ENCODE data around the gene CEP170. TPM values are rescaled to one million over a fixed set of nuclear protein-coding genes. Genes with fewer than 3 reads are reported as not detected.

Gene CEP170
- total RNA-seq, 1 donor from 2014 or later: 503 TPM

DNA sequence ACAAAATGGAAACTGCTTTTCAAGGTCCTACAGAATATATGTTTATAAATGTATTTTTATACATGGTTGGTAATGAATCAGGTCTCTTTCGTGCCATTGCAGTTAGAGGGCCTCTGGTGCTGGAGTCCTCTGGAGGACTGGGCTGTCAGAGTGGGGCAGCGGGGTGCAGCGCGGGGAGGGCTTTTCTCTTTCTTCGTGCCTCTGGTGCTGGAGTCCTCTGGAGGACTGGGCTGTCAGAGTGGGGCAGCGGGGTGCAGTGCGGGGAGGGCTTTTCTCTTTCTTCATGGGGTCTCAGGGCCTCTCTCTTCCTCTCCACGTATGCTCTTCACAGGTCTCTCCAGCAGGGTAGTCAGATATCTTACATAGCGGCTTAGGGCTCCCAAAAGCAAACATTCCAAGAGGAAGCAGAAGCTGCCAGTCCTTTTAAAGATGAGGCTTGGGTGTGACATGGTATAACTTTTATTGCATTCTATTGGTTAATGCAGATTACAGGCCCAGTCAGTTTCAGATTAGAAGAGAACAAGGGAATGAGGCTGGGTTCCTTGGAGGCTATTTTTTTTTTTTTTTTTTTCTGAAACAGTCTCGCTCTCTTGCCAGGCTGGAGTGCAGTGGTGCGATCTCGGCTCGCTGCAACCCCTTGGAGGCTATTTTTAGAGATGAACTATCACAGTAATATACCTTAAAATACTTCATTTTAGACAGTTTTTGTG is 13.8 kb upstream of the CEP170 start:
- DNase-seq (ENCODE audit: low spot score in 2 of 2): no peak

GRCh38 chr1:243267914-243268653 is 13.0 kb upstream of the CEP170 start:
- DNase-seq (ENCODE audit: low spot score in 2 of 2) (no peak), FAIRE-seq (no peak)

More for the DNA sequence above, 13.8 kb upstream of the CEP170 start:
- FAIRE-seq: no peak

- FAIRE-seq: no peak
Observed at GRCh38 chr1:243267471-243267880, 12.4 kb upstream of the CEP170 start.

DNA sequence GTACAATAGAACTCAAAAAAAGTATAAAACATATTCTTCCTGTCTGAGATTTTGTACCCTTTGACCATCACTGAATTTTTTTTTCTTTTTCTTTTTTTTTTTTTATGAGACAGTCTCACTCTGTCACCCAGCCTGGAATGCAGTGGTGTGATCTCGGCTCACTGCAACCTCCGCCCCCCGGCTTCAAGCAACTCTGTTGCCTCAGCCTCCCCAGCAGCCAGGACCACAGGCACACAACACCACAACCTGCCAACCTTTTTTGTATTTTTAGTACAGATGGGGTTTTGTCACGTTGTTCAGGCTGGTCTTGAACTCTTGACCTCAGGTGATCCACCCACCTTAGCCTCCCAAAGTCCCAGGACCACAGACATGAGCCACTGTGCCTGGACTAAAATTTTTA is 11.2 kb upstream of the CEP170 start:
- no peak for FAIRE-seq
- no peak for DNase-seq (ENCODE audit: low spot score in 2 of 2)

More at GRCh38 chr1:243267471-243267880, 12.4 kb upstream of the CEP170 start:
- DNase-seq (ENCODE audit: low spot score in 2 of 2): no peak

DNA sequence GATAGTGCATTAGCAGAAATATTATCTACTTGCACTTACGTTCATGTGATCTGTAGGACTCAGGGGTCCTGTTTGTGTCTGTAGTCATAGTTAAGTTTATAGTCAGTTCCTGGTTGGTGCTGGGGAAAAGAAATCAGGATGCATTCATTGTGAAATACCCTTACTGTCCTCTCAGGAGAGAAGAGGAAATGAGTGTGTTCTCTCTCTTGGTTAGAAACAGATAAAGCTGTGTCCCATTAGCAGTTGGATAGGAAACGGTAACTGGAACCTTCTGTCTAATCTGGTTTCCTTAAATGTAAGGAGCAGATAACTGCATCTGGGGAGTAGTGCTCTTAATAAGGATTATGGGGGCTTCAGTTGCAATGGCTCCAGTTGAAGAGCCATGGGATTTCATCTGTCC is 9.6 kb upstream of the CEP170 start:
- no peak for DNase-seq (ENCODE audit: low spot score in 2 of 2)
- no peak for FAIRE-seq

GRCh38 chr1:243261390-243261789 is 6.3 kb upstream of the CEP170 start:
- DNase-seq (ENCODE audit: low spot score in 2 of 2) (no peak), FAIRE-seq (no peak)

- no peak for FAIRE-seq
- DNase-seq (ENCODE audit: low spot score in 2 of 2): no peak
Observed at GRCh38 chr1:243260221-243260880, 5.3 kb upstream of the CEP170 start.

DNA sequence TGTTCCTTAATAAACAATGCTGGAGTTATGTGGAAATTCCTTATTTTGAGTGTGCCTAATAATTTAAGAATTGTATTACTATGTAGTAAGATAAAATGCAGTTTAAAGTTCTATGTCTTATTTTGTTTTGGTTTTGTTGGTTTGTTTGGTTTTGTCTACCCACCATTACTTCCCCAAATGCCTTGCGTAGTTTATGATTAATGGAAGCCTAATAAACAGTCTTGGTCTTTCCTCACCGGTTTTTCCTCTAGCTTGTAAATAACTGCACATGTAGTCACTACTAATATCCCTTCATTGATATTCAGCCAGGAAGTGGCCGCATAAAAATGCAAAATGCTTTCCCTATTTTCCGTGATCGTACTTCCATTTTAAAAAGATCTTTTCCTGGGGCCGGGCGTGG is 3.6 kb upstream of the CEP170 start:
- FAIRE-seq (no peak), DNase-seq (ENCODE audit: low spot score in 2 of 2) (no peak)

DNA sequence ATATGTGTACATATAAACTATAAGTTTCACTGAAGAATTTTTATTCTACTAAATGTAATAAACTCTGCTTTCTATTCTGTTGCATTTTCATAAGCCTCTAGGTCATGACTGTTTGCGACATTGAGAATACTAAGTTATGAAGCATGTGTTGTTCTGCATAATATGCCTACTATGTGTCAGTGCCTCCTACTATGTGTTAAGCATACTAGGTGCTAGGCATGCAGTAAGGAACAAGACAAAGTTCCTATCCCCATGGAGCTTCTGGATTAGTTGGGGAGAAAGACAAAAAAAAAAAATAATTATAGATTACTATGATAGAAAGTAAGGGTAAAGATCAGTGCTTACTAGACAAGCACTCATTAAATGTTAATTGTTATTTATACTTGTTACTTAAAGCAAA is 2.1 kb upstream of the CEP170 start:
- DNase-seq (ENCODE audit: low spot score in 2 of 2) (no peak), FAIRE-seq (no peak)

- FAIRE-seq (no peak), DNase-seq (ENCODE audit: low spot score in 2 of 2) (no peak)
Observed at GRCh38 chr1:243256590-243256989, 1.5 kb upstream of the CEP170 start.

DNA sequence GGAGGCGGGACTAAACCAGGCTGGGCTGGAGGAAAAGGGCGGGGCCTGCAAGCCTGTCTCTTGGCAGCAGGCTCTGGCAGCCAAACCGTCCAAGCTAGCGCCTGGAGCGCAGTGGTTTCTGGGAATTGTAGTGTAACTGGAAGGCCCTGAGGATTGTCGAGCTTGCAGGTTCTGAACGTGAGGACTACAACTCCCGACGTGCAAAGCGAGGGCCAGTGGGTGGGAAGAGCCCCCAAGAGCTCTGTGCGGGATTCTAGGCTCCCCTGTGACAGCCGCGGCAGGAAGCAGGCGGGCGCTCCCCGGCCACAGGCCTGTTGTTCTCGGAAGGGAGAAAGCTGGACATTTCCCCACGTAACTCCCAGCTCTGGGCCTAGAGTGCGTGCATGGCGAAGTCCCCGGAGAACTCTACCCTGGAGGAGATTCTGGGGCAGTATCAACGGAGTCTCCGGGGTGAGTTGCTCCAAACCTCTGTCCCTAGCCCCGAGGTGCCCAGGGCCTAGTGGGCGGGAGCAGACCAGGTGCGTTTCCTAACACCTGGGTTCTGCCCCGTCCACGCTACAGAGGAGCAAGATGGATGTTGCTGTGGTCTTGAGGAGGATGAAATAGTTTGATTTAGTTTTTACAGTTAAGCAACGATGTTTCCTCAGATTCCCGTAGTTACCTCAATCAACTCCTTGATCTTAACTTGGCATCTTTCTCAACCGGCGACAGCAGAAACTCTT is 871 bp upstream of the CEP170 start, which contains the start of gene SDCCAG8:
Gene SDCCAG8, plus strand, starts transcription at position 251 of the 722 bp plus-strand sequence. Its CDS starts 133 bp downstream, at position 384.
- peak; percentile 83 for FAIRE-seq
- DNase-seq (ENCODE audit: low spot score in 2 of 2): peak; percentile 86 to 88

- FAIRE-seq: no peak
- peak; percentile 42 to 52 for DNase-seq (ENCODE audit: low spot score in 2 of 2)
Observed at GRCh38 chr1:243254233-243254926, 701 bp downstream of the CEP170 start.

DNA sequence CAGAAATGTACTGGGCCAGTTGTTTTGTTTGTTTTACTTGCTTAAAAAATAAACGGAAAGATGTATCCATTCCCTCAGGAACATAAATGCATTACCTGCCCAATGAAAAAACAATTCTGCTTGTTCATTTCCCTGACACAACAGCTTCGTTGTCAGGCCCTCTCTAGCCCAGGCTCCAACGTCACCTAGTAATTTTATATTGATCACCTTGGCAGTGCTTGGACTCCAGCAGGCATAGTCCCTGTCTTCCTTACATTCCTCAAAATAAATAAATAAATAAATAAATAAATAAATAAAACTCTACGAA is 1.2 kb downstream of the CEP170 start:
- FAIRE-seq (no peak), DNase-seq (ENCODE audit: low spot score in 2 of 2) (no peak)

DNA sequence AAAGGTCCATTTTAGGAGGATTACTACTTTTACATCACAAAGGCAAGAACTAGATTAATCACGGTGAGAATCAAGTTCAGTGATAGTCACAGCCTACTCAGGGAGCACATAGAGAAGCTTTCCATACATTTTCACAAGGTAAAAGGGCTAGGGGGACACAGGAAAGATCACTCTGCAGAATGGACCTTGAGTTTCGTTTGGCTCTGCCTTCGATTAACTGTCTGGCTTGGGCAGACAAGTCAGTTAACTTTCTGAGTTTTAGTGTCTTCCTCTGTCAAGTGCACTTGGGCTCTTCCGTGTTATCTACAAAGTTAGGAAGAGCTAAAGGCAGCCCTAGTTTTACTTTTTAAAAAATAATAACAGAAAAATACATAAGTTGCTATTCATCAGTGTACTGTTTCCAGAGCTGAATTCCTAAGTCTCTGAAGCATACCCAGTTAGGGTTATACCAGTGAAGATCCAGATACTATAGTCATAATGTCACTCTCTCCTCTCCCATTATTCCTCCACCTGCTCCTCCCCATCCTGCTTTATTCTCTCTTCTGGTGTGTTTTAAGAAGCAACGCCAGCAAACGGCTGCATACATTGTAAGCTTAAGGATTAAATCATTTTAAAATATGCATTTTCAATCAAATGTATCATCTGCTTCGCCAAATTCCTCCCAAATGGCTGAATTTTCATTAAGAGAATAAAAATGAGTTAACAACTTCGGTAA is 1.7 kb downstream of the CEP170 start:
- FAIRE-seq: no peak

GRCh38 chr1:243251539-243251938 is 3.5 kb downstream of the CEP170 start:
- no peak for FAIRE-seq
- DNase-seq (ENCODE audit: low spot score in 2 of 2): no peak

More for the DNA sequence above, 1.7 kb downstream of the CEP170 start:
- peak in 1 of 2 donors; percentile 21 for DNase-seq (ENCODE audit: low spot score in 2 of 2)

DNA sequence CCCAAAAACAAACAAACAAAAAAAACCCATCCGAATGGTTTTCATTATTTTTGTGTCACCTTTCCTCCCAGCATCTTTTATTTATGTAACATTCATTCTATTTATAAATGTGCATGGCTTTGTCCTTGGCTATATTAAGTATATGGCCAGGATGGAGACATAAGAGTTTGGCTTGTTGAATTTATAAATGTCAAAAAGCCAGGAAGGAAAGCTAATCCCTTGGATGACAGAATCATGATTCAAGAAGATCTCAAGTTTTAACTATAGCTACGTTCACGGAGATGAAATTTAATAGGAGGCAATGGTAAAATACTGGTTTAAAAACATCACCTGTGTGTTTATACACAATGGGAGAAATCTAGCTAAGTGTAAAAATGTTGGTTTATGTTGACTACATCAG is 5.0 kb downstream of the CEP170 start:
- FAIRE-seq (no peak), DNase-seq (ENCODE audit: low spot score in 2 of 2) (no peak)

DNA sequence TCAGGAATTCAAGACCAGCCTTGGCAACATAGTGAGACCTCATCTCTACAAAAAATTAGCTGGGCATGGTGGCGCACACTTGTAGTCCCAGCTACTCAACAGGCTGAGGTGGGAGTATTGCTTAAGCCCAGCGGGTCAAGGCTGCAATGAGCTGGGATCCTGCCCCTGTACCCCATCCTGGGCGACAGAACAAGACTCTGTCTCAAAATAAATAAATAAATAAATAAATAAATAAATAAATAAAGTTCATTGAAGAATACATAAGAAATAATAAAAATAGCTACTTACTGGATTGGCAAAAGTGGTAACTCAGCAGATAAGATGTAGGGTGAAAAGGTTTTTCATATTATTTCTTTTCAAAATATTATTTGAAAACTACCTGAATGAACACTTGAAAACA is 5.9 kb downstream of the CEP170 start:
- FAIRE-seq: no peak
- DNase-seq (ENCODE audit: low spot score in 2 of 2): no peak

DNA sequence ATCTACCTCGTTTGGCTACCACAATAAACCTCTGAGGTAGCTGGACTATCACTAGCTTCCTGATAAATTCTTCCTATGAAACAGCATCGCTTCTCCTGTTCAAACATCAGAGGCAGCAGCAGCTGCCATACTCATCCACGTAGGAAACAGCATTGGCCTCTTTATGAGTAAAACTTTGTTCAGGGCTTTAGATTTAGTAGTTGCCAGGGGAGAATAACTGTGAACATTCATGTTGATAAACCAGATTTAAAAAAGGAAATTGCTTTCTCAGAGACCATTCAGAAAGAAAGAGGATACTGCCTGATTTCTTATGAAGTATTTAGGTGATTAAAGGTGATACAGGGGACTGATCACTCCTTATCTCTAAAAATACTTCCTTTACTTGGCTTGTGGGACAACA is 7.2 kb downstream of the CEP170 start:
- DNase-seq (ENCODE audit: low spot score in 2 of 2) (no peak), FAIRE-seq (no peak)

GRCh38 chr1:243246916-243247315 is 8.2 kb downstream of the CEP170 start:
- FAIRE-seq (no peak), DNase-seq (ENCODE audit: low spot score in 2 of 2) (no peak)

GRCh38 chr1:243244432-243244841 is 10.6 kb downstream of the CEP170 start:
- DNase-seq (ENCODE audit: low spot score in 2 of 2) (no peak), FAIRE-seq (no peak)

Data from frontal cortex (tissue), 4 donors.